Erythroblast (primary cell): ENCODE data around the gene GLTP.

ENCODE experiments used
- GATA1 ChIP-seq: IDR thresholded peaks from 2 replicates; pipeline ENCODE4 v1.6.1; 2011; ENCODE audit warnings: low read depth, mild to moderate bottlenecking, control low read depth, low read length, moderate library complexity
- POLR2A ChIP-seq: IDR thresholded peaks from 2 replicates; pipeline ENCODE4 v1.6.1; 2011; ENCODE audit warnings: mild to moderate bottlenecking, low read length

DNA sequence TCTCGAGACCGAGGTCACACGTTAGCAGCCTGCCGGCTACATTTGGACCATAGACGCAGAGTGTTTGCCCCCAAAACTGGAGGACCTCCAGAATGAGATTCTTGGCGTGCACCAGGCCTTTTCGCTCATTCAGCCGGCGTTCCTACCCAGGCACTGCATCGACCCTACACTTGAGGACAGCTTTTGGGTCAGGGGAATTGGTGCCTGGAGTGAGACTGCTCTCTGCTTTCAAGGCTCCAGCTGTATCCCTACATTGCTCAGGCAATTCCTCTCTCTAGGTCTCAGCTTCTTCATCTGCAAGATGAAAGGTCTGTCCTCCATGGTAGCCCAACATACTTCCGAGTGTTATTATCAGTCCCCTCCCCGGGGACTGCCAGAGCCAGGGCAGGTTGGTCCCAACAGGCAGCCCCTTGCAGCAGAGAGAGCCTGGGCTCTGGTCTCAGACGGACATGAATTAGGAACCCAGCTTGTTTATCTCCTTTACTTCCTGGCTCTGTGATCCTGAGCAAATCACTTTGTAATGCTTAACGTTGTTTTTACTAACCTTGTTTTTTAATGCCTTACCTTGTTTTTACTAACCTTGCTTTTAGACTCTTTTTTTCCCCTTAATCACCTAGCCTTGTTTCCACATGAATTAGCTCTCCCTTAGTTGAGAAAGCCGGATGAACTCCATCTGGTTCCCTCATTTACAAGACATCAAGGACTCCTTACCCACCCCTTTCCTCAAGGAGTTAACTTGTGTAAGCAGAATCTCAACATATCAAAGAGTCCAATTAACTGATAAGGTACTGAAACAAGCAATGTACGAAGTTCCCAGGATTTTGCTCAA lies 20.6 kb upstream of the GLTP start:
- no peak for TF ChIP-seq POLR2A
- no peak for TF ChIP-seq GATA1
